ENCODE measurements around the gene LTN1.
"Not testable (repeated sequence)": the region's sequence is repeated elsewhere in the genome, so short reads cannot be mapped to it uniquely, and the experiment has no call there.

Gene LTN1

DNA sequence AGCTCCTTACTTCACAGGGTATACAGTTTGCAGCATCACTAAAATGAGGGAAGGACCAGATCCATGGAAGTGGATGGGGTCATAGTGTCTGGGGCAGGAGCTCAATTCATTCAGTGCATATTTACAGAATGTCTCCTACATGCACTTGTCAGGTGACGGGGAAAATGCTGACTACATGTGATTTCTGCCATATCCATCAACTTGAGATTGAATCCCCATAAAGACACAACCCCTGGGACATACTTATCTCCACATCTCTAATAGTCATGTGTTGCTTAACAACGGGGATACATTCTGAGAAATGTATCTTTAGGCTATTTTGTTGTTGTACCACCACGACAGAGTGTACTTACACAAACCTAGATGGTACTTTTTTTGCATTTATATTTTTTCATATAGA, 14.5 kb upstream of the LTN1 start:
- CTCF ChIA-PET, result no interaction called here
- no peak overlapping the region for H3K27ac Mint-ChIP-seq

GRCh38 chr21:29005696-29006095, 13.0 kb upstream of the LTN1 start:
- DNase-seq, result no peak
- CTCF ChIA-PET, result interaction anchor here (0.8 to 1.5 kb wide), 2 partner anchors 12 to 15 kb away, joined by 3 read pairs; no protein-coding TSS in a partner anchor

More for the DNA sequence above, 14.5 kb upstream of the LTN1 start:
- no peaks in the 10 kb centered on the region for H3K9me3 Mint-ChIP-seq
- H3K27me3 Mint-ChIP-seq, result no peaks in the 10 kb centered on the region
- peaks cover 16% of the 10 kb centered on the region for H3K36me3 Mint-ChIP-seq
- H3K4me3 Mint-ChIP-seq, result no peak overlapping the region
- H3K4me1 Mint-ChIP-seq, result peaks cover 6% of the 10 kb centered on the region
- DNase-seq, result no peak

DNA sequence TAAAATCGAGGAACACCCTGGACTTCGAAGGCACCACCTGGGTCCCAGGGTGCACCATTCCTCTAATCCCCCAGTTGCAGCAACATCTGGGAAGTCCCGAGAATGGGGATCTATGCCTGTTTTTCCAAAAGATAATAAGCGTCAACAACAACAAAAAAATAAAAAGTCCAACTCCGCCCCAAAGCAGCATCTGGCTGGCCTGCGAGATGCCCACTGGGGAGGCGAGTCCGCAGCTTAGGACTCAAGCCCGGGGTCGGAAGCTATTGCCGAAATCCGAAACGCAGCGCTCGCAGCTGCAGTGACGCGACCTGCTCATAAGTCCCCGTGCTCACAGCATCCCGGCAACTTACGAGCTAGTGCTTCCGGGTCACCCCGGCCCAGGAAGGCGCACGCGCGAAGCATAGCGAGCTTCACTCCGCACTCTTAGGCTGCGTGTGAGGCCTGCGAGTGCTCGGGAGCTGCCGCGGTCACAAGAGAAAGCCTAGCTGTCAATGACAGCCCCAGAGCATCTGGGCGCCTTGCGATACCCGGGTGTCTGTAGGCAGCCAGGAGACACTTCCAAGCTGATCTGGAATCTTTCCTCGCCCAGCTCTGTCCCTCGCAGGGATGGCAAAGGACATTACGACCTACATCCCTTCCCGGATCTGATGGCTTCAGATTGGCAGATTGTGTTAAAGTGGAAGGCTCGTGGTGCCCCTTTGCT, 9.9 kb upstream of the LTN1 start:
- H3K27ac Mint-ChIP-seq, result peak overlapping the region; percentile 97
- DNase-seq, result peak; percentile 97
- CTCF ChIA-PET, result interaction anchor here (0.6 to 0.9 kb wide), 4 partner anchors 8 to 22 kb away, joined by 3 to 5 read pairs (median 3); partner anchors contain the start of genes LTN1 and USP16
- peaks cover 11% of the 10 kb centered on the region for H3K36me3 Mint-ChIP-seq
- H3K9me3 Mint-ChIP-seq, result no peaks in the 10 kb centered on the region
- H3K4me1 Mint-ChIP-seq, result peaks cover 13% of the 10 kb centered on the region
- peak overlapping the region; percentile 89 for H3K4me3 Mint-ChIP-seq
- H3K27me3 Mint-ChIP-seq, result no peaks in the 10 kb centered on the region

More at GRCh38 chr21:29005696-29006095, 13.0 kb upstream of the LTN1 start:
- Mint-ChIP-seq H3K27me3 (no peaks in the 10 kb centered on the region), H3K27ac (no peak overlapping the region), H3K4me1 (peaks cover 13% of the 10 kb centered on the region), H3K36me3 (peaks cover 16% of the 10 kb centered on the region), H3K4me3 (no peak overlapping the region), H3K9me3 (no peaks in the 10 kb centered on the region)

DNA sequence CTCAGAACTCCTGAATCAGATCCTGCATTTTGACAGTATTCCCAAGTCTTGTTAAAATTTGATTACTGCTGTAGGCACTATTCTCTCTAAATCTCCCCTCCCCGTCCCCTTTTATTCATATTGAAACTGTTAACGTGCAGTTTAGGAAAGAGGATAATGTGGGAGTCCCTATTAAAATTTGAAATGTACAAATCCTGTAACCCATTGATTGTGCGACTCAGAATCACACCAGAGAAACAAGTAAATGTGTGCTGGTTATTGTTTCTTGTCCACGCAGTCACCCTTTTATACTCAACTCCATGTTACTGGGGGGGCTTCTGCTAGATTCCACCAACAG, 584 bp upstream of the LTN1 start:
- H3K27me3 Mint-ChIP-seq, result no peaks in the 10 kb centered on the region
- DNase-seq, result no peak
- H3K9me3 Mint-ChIP-seq, result no peaks in the 10 kb centered on the region
- CTCF ChIA-PET, result interaction anchor here (0.9 to 1.6 kb wide), 4 partner anchors 9 to 56 kb away, joined by 3 to 5 read pairs (median 3); partner anchors contain the start of gene USP16
- H3K27ac Mint-ChIP-seq, result peak overlapping the region; percentile 97
- peaks cover 6% of the 10 kb centered on the region for H3K36me3 Mint-ChIP-seq
- H3K4me3 Mint-ChIP-seq, result peak overlapping the region; percentile 92
- peaks cover 39% of the 10 kb centered on the region for H3K4me1 Mint-ChIP-seq

- peak overlapping the region; percentile 92 for H3K4me3 Mint-ChIP-seq
- H3K9me3 Mint-ChIP-seq, result no peaks in the 10 kb centered on the region
- CTCF ChIA-PET, result interaction anchor here (1.6 kb wide), 2 partner anchors 11 to 57 kb away, joined by 3 to 5 read pairs; no protein-coding TSS in a partner anchor
- H3K27ac Mint-ChIP-seq, result peak overlapping the region; percentile 97
- no peaks in the 10 kb centered on the region for H3K27me3 Mint-ChIP-seq
- peaks cover 43% of the 10 kb centered on the region for H3K4me1 Mint-ChIP-seq
- H3K36me3 Mint-ChIP-seq, result peaks cover 6% of the 10 kb centered on the region
- DNase-seq, result no peak
Observed at GRCh38 chr21:28991861-28992525, 684 bp downstream of the LTN1 start.

DNA sequence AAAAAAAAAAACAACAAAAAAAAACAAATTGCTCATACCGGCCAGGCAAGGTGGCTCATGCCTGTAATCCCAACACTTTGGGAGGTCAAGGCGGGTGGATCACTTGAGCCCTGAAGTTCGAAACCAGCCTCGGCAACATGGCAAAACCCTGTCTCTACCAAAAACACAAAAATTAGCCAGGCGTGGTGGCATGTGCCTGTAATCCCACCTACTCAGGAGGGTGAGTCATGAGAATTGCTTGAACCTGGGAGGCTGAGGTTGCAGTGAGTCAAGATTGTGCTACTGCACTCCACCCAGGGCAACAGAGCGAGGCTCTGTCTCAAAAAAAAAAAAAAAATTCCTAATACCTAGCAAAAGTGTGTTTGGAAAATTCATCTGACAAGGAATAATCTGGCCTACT, 4.5 kb downstream of the LTN1 start:
- H3K9me3 Mint-ChIP-seq, CTCF ChIA-PET, H3K27ac Mint-ChIP-seq, DNase-seq, H3K27me3 Mint-ChIP-seq, H3K4me3 Mint-ChIP-seq: not testable (repeated sequence)
- Mint-ChIP-seq H3K36me3 (peaks cover 20% of the 10 kb centered on the region), H3K4me1 (peaks cover 38% of the 10 kb centered on the region)

DNA sequence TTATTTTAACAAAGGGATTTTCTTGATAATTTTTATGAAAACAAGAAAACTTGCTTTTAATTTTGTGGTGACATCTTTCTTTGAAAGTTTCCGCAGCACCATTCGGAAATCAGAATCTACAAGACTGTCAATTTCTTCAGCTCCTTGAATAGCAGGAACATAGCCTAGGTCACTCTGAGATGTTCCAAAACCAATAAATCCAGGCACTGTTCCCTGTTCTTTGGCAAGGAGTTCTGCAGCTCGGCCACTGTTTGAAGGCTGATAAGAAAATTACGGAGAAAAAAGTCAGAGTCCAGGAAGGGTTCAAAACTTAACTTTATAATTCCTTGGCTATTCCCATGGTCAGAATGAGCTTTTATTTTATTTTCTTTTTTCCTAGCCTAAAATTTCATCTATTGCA, 6.0 kb downstream of the LTN1 start:
- peaks cover 33% of the 10 kb centered on the region for H3K36me3 Mint-ChIP-seq

DNA sequence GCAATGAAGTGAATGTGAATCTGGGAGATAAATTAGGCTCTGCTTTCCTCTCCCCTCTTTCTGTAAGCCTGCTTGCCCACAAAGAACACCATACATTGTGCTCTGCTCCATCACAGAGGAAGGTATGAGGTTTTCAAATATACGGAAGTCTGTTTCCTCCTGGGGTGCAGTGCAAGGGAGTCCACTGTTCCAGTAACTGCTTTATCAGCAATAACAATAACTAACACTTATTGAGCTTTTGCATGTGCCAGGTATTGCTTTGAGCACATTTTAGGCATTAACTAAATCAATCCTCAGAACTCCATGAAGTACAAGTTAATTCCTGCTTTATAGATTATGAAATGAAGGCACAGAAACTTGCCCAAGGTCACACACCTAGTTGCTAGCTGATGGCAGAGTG, 10.0 kb downstream of the LTN1 start:
- CTCF ChIA-PET, result no interaction called here
- Mint-ChIP-seq H3K27ac (no peak overlapping the region), H3K4me1 (peaks cover 3% of the 10 kb centered on the region), H3K9me3 (no peaks in the 10 kb centered on the region), H3K4me3 (no peak overlapping the region), H3K27me3 (no peaks in the 10 kb centered on the region), H3K36me3 (peaks cover 46% of the 10 kb centered on the region)
- no peak for DNase-seq

More for the DNA sequence above, 6.0 kb downstream of the LTN1 start:
- CTCF ChIA-PET, result no interaction called here
- Mint-ChIP-seq H3K27ac (no peak overlapping the region), H3K9me3 (no peaks in the 10 kb centered on the region), H3K4me1 (peaks cover 29% of the 10 kb centered on the region), H3K4me3 (no peak overlapping the region), H3K27me3 (no peaks in the 10 kb centered on the region)
- no peak for DNase-seq

DNA sequence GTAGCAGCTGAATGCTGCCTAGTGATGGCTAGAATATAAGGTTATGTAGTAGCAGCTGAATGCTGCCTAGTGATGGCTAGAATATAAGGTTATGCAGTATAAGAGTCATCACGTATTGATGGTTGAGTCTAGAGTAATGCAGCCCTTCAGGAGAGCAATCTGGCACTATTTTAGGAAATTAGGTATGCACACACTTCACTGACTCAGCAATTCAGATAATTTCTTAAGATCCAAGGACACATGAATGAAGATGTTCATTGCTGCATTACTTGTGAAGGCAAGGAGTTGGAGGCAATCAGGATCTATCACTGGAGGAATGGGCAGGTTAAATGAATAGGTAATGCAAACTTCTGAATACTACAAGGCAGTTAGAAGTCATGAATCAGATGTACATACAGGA, 13.6 kb downstream of the LTN1 start:
- H3K27ac Mint-ChIP-seq, result peak overlapping the region; percentile 12
- no peak overlapping the region for H3K4me3 Mint-ChIP-seq
- H3K27me3 Mint-ChIP-seq, result no peaks in the 10 kb centered on the region
- H3K9me3 Mint-ChIP-seq, result no peaks in the 10 kb centered on the region
- H3K36me3 Mint-ChIP-seq, result peaks cover 51% of the 10 kb centered on the region
- no peak for DNase-seq
- H3K4me1 Mint-ChIP-seq, result no peaks in the 10 kb centered on the region
- CTCF ChIA-PET, result no interaction called here

DNA sequence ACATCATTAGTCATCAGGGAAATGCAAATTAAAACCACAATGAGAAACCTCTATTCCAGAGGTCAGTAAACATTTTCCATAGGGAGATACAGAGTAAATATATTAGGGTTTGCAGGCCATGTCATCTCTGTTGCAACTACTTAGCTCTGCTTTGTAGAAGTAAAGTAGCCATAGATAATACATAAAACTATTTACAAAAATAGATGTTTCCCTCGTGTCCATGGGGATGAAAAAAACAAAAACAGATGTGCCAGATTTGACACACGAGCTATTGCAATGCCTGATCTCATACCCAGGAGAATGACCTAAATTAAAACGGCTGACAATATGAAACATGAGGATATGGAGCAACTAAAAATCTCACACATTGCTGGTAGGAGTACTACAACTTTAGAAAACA, 17.3 kb downstream of the LTN1 start:
- no peak overlapping the region for H3K4me3 Mint-ChIP-seq
- no peak for DNase-seq
- CTCF ChIA-PET, result interaction anchor here (0.5 to 1.7 kb wide), 2 partner anchors 50 to 1397 kb away, joined by 3 read pairs; no protein-coding TSS in a partner anchor
- peaks cover 44% of the 10 kb centered on the region for H3K36me3 Mint-ChIP-seq
- no peaks in the 10 kb centered on the region for H3K4me1 Mint-ChIP-seq
- no peaks in the 10 kb centered on the region for H3K9me3 Mint-ChIP-seq
- no peak overlapping the region for H3K27ac Mint-ChIP-seq
- H3K27me3 Mint-ChIP-seq, result no peaks in the 10 kb centered on the region

DNA sequence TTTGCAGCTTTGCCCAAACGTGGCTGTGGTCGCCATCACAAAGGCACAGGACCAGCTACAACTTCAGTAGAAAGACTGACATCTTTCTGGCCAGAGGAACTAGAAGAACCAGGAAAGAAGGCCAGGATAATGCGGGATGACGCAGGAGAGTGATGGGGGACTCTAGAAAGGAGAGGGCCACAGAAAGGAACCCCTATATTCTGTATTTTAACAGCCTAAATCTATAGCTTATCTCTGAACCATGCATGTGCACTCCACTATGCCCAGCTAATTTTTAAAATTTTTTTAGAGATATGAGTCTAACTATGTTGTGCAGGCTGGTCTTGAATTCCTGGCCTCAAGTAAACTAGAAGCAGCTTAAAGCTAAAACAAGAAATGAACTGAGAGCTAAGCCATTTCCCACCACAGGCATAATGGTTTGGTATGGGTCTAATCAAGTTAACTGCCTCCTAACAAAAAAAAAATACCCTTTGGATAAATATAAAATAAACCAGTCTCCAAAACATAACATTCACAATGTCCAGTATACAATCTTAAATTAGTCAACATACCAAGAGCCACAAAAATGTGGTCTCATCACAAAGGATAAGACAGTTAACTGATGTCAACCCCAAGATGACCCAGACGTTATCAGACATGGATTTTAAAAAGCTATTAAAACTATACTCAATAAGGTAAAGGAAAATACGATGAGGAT, 18.0 kb downstream of the LTN1 start:
- no peaks in the 10 kb centered on the region for H3K27me3 Mint-ChIP-seq
- no peaks in the 10 kb centered on the region for H3K4me1 Mint-ChIP-seq
- H3K36me3 Mint-ChIP-seq, result peaks cover 42% of the 10 kb centered on the region
- CTCF ChIA-PET, result interaction anchor here (0.5 to 1.7 kb wide), 4 partner anchors 51 to 1396 kb away, joined by 3 read pairs; no protein-coding TSS in a partner anchor
- no peaks in the 10 kb centered on the region for H3K9me3 Mint-ChIP-seq
- no peak overlapping the region for H3K27ac Mint-ChIP-seq
- no peak for DNase-seq
- no peak overlapping the region for H3K4me3 Mint-ChIP-seq

DNA sequence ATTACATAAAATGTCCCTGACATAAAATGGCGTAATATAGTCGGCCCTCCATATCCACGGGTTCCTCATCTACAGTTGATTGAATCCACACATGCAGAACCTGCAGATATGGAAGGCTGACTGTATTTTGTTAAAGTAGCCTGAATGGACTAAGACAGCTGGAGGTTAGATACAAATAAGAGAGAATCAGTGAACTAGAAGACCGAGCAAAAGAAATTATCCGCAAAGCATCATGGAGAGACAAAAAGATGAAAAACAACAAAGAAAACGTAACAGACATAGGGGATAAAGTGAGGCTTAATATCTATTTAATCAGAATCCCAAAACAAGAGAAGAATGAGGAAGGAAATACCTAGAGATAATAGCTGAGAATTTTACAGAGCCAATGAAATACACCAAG, 20.3 kb downstream of the LTN1 start:
- no peak for DNase-seq
- Mint-ChIP-seq H3K4me3 (no peak overlapping the region), H3K9me3 (no peaks in the 10 kb centered on the region), H3K27me3 (no peaks in the 10 kb centered on the region), H3K4me1 (no peaks in the 10 kb centered on the region), H3K36me3 (peaks cover 41% of the 10 kb centered on the region), H3K27ac (no peak overlapping the region)
- CTCF ChIA-PET, result no interaction called here

- Mint-ChIP-seq H3K4me3 (no peak overlapping the region), H3K27me3 (no peaks in the 10 kb centered on the region), H3K9me3 (no peaks in the 10 kb centered on the region), H3K36me3 (peaks cover 52% of the 10 kb centered on the region), H3K27ac (no peak overlapping the region), H3K4me1 (no peaks in the 10 kb centered on the region)
- no peak for DNase-seq
- CTCF ChIA-PET, result interaction anchor here (1.2 kb wide), 1 partner anchor 10 kb away, joined by 3 read pairs; no protein-coding TSS in a partner anchor
Observed at GRCh38 chr21:28971171-28971570, 21.5 kb downstream of the LTN1 start.

- Mint-ChIP-seq H3K4me3 (no peak overlapping the region), H3K27me3 (no peaks in the 10 kb centered on the region), H3K4me1 (peaks cover 2% of the 10 kb centered on the region), H3K9me3 (no peaks in the 10 kb centered on the region), H3K27ac (no peak overlapping the region), H3K36me3 (peaks cover 52% of the 10 kb centered on the region)
- CTCF ChIA-PET, result no interaction called here
- no peak for DNase-seq
Observed at GRCh38 chr21:28963831-28964230, 28.8 kb downstream of the LTN1 start.

Data from activated naive CD4-positive, alpha-beta T cell treated with anti-CD3 and anti-CD28 coated beads, Interleukin-2, amount 10 ng/mL, durations not matched to agents 7 days and 5 days (primary cell).